Activated naive CD4-positive, alpha-beta T cell treated with anti-CD3 and anti-CD28 coated beads, Interleukin-2, amount 50 U/mL, for 16 hours (primary cell): ENCODE measurements around the gene CCNB1IP1.
"Not testable (repeated sequence)": the region's sequence is repeated elsewhere in the genome, so short reads cannot be mapped to it uniquely, and the experiment has no call there.

ENCODE experiments used
- DNase-seq: peaks from one replicate; pipeline ENCODE4 v3.0.0-alpha.2; 2020

The CCNB1IP1 gene

DNA sequence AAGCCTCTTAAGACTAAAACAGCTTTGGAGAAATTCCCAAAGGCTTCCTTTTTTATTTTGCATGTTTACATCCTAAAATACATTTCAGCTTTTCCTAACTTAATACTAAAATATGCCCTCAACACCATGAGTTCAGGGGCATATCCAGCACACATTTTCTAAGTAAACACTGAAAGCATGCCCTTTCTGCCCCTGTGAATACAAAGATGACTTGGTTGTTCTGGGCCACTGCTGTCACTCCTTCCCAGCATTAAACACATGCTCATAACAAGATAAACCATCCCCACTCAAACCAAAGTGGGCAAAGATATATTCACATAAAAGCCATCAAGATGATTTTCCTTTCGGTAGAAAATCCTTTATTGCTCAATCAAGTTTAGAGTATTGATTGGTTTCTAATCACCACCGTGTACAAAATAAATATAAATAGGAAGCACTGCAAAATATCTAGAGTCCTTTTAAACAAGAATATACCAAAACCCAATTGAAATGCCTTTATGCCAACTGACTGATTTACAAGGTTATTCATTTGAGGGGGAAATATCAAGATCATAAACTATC is 1.9 kb downstream of the CCNB1IP1 start:
- DNase-seq: no peak

DNA sequence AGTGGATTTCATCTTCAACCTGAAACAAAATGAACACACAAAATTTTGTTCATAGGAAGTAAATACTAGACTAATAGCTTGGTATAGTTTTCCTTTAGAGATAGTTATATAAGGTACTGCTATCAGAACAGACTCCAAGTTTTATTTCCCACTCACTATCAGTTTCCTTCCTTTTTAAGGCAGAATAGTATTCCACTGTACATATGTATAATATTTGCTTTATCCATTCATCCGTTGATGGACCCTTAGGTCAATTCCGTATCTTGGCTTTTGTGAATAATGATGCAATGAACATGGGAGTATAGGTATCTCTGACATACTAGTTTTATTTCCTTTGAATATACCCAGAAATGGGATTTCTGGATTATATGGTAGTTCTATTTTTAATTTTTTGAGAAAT is 3.7 kb downstream of the CCNB1IP1 start:
- no peak for DNase-seq

DNA sequence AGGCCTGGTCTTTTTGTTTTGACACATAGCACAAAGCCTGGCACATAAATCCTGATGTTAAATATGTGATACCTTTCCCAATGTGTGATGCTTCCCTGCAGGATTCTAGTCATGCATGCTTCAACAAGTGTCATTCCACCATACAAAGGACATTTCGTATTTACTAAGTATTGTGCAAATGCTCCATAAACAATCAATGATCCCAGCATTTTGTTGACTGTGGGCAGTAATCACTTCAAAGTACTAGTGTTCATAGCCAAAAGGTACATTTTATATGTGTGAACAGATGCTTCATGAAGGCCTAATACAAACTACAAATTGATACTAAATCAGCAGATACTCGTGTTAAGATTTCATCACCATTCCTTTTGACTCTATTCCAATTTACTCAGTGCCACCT is 4.4 kb downstream of the CCNB1IP1 start:
- DNase-seq: no peak

DNA sequence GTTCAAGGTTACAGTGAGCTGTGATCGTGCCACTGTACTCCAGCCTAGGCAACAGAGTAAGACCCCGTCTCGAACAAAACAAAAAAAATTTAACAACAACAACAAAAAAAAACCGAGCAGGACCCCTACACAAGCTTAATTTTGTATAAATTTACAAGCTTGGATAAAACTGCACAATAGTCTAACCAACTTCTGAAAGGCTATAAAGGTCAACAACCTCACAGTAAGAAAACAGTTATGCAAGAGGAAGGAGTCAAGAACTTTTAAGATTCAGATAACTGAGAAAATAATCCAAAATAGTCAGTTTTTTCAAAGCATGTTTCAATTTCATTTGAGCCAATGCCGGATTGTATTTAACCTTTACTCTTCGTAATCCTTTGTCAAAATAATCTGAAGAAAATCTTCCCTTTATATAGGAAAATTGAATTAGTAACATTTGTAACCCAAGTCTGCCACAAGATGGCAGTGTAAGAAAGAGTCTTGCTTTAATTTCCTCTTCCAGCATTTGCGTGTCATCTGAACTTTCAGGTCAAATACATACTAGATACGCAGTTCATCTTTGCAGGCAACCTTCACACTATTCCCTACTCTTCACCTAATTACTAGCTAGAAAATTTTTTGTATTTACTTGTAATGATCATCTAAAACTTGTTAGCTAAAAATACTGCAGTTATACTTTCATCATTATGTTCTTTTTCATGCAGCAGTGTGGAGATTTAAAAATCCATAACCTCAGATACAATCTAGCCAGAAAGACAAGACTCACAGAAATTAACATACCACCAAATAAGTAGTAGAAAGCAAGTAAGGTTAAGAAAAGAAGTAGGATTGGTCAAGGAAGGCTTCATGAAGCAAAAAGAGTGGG is 5.8 kb downstream of the CCNB1IP1 start:
- DNase-seq: no peak

DNA sequence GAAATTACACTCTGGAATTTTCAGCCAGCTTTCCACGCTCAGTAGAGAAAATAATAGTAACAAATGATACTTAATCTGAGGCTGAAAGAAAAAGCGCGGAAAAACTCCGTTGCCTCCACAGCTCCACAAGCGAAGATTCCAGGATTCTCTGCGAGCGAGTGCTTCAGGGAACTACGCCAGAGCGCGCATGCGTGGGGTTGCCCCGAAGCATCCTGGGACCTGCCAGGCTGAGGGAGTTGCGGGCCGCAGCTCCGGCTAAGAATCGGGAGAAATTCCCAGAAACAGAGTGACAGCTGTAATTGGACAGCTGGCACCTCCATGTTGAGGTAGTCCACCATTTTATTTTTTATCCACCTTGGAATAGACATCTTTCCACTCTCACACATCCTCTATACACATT is 15.4 kb downstream of the CCNB1IP1 start:
- no peak for DNase-seq

DNA sequence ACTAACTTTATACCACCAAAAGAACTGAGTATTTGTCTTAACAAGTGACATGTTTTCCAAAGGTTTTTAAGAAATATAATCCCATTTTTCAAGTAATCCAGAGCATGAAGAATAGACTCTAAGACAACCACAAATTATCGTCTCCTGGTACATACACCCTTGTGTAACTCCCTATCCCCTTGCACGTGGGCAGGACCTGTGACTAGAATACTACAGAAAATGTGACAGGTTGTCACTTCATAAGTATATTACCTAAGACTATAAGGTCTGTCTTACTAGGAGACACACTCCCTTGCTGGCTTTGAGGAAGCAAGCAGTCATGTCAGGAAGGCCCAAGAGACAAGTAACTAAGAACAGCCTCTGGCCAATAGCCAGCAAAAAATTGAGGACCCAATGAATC is 19.1 kb downstream of the CCNB1IP1 start:
- DNase-seq: no peak

DNA sequence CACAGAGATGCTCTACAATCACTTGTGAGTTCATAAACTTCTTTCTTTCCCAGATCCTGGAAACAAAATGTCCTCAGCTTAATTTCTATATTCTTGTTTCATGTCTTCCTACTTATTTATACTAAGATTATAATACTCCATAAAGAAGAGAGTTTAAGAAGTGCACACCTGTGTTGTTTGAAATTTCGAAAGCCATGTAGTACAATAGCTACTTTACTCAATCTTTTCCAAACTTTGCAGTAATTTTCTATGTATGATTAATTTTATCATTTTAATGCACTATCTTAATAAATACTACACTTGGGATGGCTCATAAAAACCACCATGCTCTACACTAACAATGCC is 27.0 kb downstream of the CCNB1IP1 start:
- DNase-seq: no peak

DNA sequence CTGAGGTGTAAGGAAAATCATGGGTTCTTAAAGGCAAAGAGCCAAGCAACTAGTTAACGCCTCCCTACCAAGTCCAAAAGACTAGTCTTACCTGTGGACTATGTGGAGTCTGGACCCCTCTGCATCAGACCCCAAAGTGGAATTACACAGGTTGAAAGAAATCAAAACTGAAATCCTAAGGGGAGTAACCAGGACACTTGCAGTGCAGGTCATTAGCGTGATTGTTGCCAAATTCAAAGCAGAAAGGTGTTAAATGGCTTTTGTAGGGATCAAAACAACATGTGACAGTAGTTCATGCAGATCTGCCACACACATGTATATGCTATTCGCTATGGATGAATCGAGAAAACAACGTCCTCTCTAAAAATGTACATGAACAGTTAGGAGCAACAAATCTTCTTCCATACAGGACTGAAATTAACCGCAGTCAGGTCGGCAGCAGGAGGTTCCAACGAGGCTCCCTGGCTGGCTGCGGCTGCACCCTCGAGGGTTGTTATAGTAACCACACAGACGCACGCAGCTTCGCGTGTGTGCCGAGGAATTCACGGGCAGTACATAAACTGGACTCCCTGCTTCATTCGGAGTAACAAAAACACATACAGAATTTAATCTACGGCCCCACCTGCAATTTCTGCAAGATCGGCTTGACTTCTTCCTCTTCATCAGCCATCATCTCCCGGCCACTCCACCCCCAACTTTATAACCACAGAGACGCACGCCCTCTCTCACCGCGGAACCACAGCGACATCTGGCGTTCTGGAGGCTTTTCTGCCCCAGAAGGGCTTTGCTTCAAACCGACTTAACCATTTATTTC is 27.6 kb downstream of the CCNB1IP1 start, which contains the start of gene TTC5:
TSS of gene TTC5 (minus strand) at position 687 of the 814 bp plus-strand sequence. CDS start at position 673, 14 bp downstream.
- peak; percentile 89 for DNase-seq

DNA sequence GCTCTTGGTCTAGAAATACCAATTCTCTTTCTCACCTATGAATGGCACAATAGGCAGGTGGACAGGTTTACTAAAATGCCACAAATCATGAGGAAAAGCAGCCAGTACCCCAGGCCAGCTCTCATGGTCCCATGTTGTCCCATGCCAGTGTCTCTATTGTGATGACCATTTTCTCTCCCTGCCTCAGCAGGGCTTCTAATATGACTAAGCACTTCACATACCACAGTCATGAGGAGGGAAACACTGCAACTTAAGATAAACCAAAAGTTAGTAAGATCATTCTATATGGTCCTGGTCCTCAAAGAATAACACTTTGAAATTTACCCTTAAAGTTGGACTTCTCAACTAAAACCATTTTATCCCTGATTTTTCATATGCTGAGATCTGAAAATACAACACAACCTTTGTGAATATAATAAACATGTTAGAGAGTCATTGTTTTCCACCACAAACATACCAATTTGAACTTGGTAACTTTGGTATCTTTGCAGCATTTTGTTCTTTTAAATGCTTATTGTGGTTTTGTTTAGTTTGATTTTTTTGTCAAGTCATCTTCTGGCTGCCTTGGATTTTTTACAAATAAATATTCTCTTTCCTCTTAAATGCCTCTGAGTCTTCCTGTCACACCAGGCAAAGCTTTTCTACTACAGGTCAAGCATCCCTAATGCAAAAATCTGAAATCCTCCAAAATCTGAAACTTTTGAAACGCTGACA is 30.9 kb downstream of the CCNB1IP1 start:
- DNase-seq: no peak

DNA sequence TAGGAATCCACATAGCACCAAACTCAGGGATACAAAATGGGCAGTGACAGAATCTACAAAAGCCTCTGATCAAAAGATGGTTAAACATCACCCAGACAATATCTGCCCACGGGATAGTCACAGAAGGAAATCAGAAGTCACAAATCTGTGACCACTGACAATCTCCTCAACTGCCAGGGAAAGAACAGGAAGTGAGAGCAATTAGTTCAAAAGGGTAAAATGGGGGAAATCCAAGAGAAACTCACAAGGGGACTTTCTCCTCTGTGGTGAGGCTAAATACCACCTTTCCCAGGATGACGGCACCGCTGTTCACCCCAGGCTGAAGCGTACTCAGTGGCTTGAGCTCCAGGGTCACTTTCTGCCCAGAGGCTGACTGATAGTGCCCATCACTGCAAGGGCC is 38.0 kb downstream of the CCNB1IP1 start:
- no peak for DNase-seq

DNA sequence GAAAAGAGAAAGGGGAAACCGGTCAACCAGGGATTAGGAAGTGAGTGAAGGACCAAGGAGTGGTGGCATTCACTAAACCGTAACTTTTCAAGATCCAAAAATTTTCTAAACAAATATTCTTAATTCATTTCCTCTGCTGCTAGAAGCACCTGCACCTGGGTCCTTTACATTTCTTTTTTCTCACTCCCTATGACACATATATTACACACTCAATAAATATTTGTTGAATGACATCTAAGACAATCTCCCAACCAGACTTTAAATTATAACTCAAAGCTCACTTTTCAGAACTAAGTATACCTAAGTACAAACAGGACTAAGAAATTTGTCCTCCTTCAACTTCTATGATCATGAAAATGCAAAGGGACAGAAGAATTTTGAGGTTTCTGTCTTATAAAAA is 38.4 kb downstream of the CCNB1IP1 start:
- DNase-seq: no peak

DNA sequence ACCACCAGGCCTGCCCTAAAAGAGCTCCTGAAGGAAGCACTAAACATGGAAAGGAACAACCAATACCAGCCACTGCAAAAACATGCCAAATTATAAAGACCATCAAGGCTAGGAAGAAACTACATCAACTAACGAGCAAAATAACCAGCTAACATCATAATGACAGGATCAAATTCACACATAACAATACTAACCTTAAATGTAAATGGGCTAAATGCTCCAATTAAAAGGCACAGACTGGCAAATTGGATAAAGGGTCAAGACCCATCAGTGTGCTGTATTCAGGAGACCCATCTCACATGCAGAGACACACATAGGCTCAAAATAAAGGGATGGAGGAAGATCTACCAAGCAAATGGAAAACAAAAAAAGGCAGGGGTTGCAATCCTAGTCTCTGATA is 51.1 kb downstream of the CCNB1IP1 start:
- DNase-seq: not testable (repeated sequence)

DNA sequence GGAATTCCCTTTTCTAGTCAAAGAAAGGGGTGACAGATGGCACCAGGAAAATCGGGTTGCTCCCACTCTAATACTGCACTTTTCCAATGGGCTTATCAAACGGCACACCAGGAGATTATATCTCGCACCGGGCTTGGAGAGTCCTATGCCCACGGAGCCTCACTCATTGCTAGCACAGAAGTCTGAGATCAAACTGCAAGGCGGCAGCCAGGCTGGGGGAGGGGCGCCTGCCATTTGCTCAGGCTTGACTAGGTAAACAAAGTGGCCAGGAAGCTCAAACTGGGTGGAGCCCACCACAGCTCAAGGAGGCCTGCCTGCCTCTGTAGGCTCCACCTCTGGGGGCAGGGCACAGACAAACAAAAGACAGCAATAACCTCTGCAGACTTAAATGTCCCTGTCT is 52.8 kb downstream of the CCNB1IP1 start:
- not testable (repeated sequence) for DNase-seq

DNA sequence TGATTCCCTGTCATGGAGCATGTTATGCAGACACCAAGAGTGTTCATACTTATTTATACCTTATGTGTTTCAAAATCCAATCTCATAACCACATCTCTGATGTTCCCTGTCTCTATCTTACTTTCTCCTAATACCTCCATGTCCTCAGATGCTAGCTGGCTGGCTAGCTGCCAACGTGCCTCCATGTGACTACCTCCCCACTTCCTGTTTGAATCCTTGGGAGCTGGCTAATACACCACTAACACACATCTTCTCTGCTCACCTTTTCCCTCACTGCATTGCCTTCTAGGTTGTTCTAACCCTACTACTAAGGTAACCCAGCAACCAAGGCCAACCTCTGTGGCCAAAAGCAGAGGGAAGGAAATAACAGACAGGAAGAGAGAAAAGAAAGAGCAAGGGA is 54.7 kb downstream of the CCNB1IP1 start:
- DNase-seq: no peak

DNA sequence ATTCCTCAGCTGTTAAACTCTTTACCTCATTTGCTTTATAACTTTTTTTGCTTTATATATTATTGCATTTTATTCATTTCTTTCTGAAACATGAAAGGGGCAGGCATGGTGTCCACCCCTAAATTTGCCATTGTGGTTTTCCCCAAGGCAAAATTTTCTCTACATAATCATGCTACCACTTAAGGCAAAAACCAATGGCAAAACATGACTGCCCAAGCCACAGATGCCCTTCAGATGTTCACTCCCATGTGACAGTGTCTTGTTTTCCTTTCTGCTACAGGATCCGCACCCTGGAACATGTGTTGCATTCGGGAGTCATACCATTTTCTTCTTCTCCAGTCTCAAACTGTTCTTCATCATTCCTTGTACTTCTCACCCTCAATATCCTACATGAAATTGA is 55.7 kb downstream of the CCNB1IP1 start:
- no peak for DNase-seq

DNA sequence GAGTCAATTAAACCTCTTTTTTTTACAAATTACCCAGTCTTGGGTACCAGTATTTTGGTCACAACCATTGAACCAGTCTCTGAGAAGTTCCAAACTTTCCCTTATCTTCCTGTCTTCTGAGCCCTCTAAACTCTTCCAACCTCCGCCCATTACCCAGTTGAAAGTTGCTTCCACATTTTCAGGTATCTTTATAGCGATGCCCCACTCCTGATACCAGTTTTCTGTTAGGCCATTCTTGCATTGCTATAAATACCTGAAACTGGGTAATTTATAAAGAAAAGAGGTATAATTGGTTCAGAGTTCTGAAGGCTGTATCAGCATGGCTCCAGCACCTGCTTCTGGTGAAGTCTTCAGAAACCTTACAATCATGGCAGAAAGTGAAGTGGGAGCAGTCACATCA is 59.0 kb downstream of the CCNB1IP1 start:
- DNase-seq: no peak

DNA sequence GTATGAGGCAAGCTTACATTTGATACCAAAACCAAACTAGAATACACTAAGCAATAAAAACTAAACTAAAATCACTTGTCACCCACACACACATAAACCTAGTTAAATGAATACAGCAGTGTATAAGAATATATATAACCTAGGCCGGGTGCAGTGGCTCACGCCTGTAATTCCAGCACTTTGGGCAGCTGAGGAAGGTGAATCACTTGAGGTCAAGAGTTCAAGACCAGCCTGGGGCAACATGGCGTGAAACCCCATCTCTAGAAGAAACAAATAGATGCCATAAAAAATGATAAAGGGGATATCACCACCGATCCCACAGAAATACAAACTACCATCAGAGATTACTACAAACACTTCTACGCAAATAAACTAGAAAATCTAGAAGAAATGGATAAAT is 68.7 kb downstream of the CCNB1IP1 start:
- DNase-seq: not testable (repeated sequence)

DNA sequence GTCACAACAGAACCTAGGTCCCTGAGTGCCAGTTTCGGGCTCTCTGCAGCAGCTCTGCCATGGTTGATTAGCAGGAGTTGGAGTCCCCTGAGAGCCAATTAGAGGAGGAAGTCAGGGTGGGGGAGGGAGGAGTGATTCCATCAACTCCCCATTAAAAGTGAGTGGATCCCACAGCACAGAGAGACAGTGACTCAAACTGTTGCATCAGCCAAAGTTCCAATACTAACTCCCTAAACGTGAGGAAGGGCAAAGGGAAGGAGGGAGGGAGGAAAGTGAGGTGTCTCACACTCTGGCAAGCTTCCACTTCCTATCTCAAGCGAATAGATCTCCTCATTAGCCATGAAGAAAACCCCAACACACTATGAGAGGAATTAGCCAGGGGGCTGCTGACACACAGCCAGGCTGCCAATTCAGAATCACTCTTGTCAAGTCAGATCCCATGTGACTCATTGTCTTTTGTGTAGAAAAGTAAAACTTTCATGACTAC is 70.4 kb downstream of the CCNB1IP1 start:
- no peak for DNase-seq
